Neuronal stem cell (in vitro differentiated cells): ENCODE data around the gene PRIM2.
"Not testable (repeated sequence)": the region's sequence is repeated elsewhere in the genome, so short reads cannot be mapped to it uniquely, and the experiment has no call there.

Source experiments
- DNase-seq: peaks from one replicate; pipeline ENCODE4 v3.0.0-alpha.2; 2013; ENCODE audit warnings: low spot score
- H2AFZ ChIP-seq: one replicate; pipeline ENCODE4 v1.6.1; 2013; ENCODE audit warnings: mild to moderate bottlenecking, low read length, inconsistent platforms
- H2AK5ac ChIP-seq: 2 replicates; pipeline ENCODE4 v1.6.1; 2013; ENCODE audit warnings: low read depth, mild to moderate bottlenecking, inconsistent platforms, low read length, moderate library complexity, mixed read lengths
- H2BK120ac ChIP-seq: 2 replicates; pipeline ENCODE4 v1.6.1; 2013; ENCODE audit warnings: low read depth, mild to moderate bottlenecking, inconsistent platforms, low read length, moderate library complexity, mixed read lengths
- H2BK12ac ChIP-seq: one replicate; pipeline ENCODE4 v1.6.1; 2013; ENCODE audit warnings: low read length, inconsistent platforms
- H2BK15ac ChIP-seq: 2 replicates; pipeline ENCODE4 v1.6.1; 2013; ENCODE audit warnings: mild to moderate bottlenecking, low read length, inconsistent platforms, mixed read lengths
- H2BK5ac ChIP-seq: one replicate; pipeline ENCODE4 v1.6.1; 2013; ENCODE audit warnings: inconsistent platforms, mild to moderate bottlenecking, low read length, moderate library complexity
- H3K14ac ChIP-seq: one replicate; pipeline ENCODE4 v1.6.1; 2013; ENCODE audit warnings: low read length, inconsistent platforms
- H3K18ac ChIP-seq: 2 replicates; pipeline ENCODE4 v1.6.1; 2013; ENCODE audit warnings: low read length, inconsistent platforms
- H3K23ac ChIP-seq: 2 replicates; pipeline ENCODE4 v1.6.1; 2013; ENCODE audit warnings: low read depth, mild to moderate bottlenecking, mixed read lengths, low read length, inconsistent platforms; ENCODE audit not compliant: poor library complexity
- H3K27ac ChIP-seq: replicated peaks from 3 replicates; pipeline ENCODE4 v1.5.1; 2013; ENCODE audit warnings: low read length, inconsistent platforms
- H3K27me3 ChIP-seq, 3 experiments: 2 replicates each; pipeline ENCODE4 v1.6.1; 2013; ENCODE audit warnings: low read length in 3 of 3, mild to moderate bottlenecking in 2 of 3, inconsistent platforms in 1 of 3, low read depth in 1 of 3, mixed read lengths in 1 of 3, moderate library complexity in 1 of 3; ENCODE audit not compliant: control insufficient read depth in 3 of 3, insufficient read depth in 3 of 3
- H3K36me3 ChIP-seq, 2 donors: replicated peaks in 1 of 2; 2 replicates each; pipeline ENCODE4 v1.6.1; 2013; ENCODE audit warnings: low read length in 2 of 2; ENCODE audit not compliant: control insufficient read depth in 2 of 2, insufficient read depth in 2 of 2
- H3K4ac ChIP-seq: 2 replicates; pipeline ENCODE4 v1.6.1; 2013; ENCODE audit warnings: inconsistent platforms, mild to moderate bottlenecking, low read length, moderate library complexity
- H3K4me1 ChIP-seq, 2 donors: 1 replicate in 1 of 2; 2 replicates in 1 of 2; pipeline ENCODE4 v1.6.1; 2013; ENCODE audit warnings: low read length in 2 of 2, low read depth in 1 of 2; ENCODE audit not compliant: control insufficient read depth in 2 of 2, insufficient read depth in 1 of 2
- H3K4me2 ChIP-seq: one replicate; pipeline ENCODE4 v1.6.1; 2013; ENCODE audit warnings: mild to moderate bottlenecking, low read length, inconsistent platforms; ENCODE audit not compliant: insufficient read depth, poor library complexity, severe bottlenecking
- H3K4me3 ChIP-seq, 2 donors: 2 replicates each; pipeline ENCODE4 v1.5.1; 2013; ENCODE audit warnings: low read length in 2 of 2, mild to moderate bottlenecking in 2 of 2, inconsistent platforms in 1 of 2, moderate library complexity in 1 of 2
- H3K79me1 ChIP-seq: one replicate; pipeline ENCODE4 v1.6.1; 2013; ENCODE audit warnings: low read depth, mild to moderate bottlenecking, inconsistent platforms, low read length, moderate library complexity
- H3K9ac ChIP-seq: one replicate; pipeline ENCODE4 v1.6.1; 2013; ENCODE audit warnings: mild to moderate bottlenecking, low read depth, low read length, inconsistent platforms; ENCODE audit not compliant: poor library complexity
- H3K9me3 ChIP-seq, 2 donors: replicated peaks in 1 of 2; 2 replicates each; pipeline versions ENCODE3 to v1.6.1; 2013; ENCODE audit warnings: low read length in 2 of 2, mild to moderate bottlenecking in 2 of 2, inconsistent platforms in 1 of 2, low read depth in 1 of 2, mixed read lengths in 1 of 2, moderate library complexity in 1 of 2; ENCODE audit not compliant: control insufficient read depth in 2 of 2, insufficient read depth in 1 of 2
- H4K8ac ChIP-seq: one replicate; pipeline ENCODE4 v1.6.1; 2013; ENCODE audit warnings: low read depth, mild to moderate bottlenecking, inconsistent platforms, low read length, moderate library complexity
- H4K91ac ChIP-seq: one replicate; pipeline ENCODE4 v1.6.1; 2013; ENCODE audit warnings: low read length, low read depth, mild to moderate bottlenecking, inconsistent platforms; ENCODE audit not compliant: poor library complexity
- WGBS, 2 donors: extraction: QIAGEN DNeasy Blood & Tissue Kit; methylation state at CpG; one replicate each; pipeline ENCODE4 v1.1.7; 2013; ENCODE audit warnings: missing lambda C conversion rate in 2 of 2, mixed read lengths in 1 of 2; ENCODE audit not compliant: insufficient read length in 2 of 2, insufficient replicate concordance in 1 of 2; ENCODE audit errors: extremely low coverage in 2 of 2; 5-methylcytosine and 5-hydroxymethylcytosine counted together

PRIM2 gene

GRCh38 chr6:57631773-57632172 is 314.3 kb downstream of the PRIM2 start:
- not testable (repeated sequence) for H2BK120ac ChIP-seq, H3K4me2 ChIP-seq, H3K18ac ChIP-seq, H3K4me3 ChIP-seq, H3K14ac ChIP-seq, H4K8ac ChIP-seq, H3K27ac ChIP-seq, H3K4ac ChIP-seq, H3K9me3 ChIP-seq, H2BK5ac ChIP-seq, H3K27me3 ChIP-seq, H2BK15ac ChIP-seq, H3K4me1 ChIP-seq, H3K79me1 ChIP-seq, H4K91ac ChIP-seq, H2AFZ ChIP-seq, DNase-seq, H2AK5ac ChIP-seq, H3K9ac ChIP-seq, H3K36me3 ChIP-seq, H3K23ac ChIP-seq, H2BK12ac ChIP-seq
- no CpG with 5 or more reads among the region's 1 CpG for WGBS, 2 donors

DNA sequence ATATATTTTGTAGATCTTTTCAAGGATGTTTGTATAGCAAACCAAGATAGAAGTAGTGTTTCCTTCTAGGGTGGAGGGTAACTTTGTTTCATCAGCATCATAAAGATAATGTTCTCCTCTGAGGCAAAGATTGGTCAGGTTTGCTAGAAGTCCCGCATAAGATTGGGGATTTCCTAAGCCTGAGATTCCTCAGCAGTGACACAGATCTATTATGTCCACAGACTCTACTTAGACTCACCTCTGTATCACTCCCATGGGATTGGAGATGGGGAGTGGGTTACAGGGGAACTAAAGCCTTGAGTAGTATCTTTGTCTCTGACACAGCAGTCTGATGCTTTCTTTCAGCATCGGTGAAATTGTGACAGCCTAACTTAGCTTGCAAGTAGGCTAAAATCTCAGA is 341.1 kb downstream of the PRIM2 start:
- no CpG with 5 or more reads among the region's 2 CpGs for WGBS, 2 donors
- H3K27ac ChIP-seq, H2BK5ac ChIP-seq, H2BK12ac ChIP-seq, H3K9ac ChIP-seq, DNase-seq, H2AFZ ChIP-seq, H3K18ac ChIP-seq, H3K36me3 ChIP-seq, H3K4me2 ChIP-seq, H3K4ac ChIP-seq, H3K14ac ChIP-seq, H4K8ac ChIP-seq, H3K79me1 ChIP-seq, H3K27me3 ChIP-seq, H3K4me1 ChIP-seq, H3K23ac ChIP-seq, H4K91ac ChIP-seq, H2BK15ac ChIP-seq, H3K9me3 ChIP-seq, H2BK120ac ChIP-seq, H3K4me3 ChIP-seq, H2AK5ac ChIP-seq: not testable (repeated sequence)

DNA sequence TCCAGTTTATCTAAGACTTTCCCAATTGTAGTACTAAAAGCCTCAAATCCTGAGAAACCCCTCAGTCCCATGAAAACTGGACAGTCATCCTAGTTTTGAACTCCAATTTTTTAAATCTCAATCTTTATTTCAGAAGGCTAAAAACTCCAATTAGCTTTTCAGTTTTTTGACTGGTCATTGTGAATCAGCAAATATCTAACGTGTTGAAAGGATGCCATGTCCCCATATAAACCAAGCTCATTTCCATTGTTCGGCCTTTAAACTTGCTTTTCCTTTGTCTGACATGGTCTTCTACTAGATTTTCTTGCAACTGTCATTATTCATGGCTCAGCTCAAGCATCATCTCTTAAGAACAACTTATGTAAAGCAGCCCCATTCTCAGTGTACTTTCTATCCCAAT is 342.4 kb downstream of the PRIM2 start:
- H3K4me2 ChIP-seq, H3K4me1 ChIP-seq, H3K27me3 ChIP-seq, H3K14ac ChIP-seq, H2BK12ac ChIP-seq, H3K4ac ChIP-seq, H3K79me1 ChIP-seq, H3K9ac ChIP-seq, H2BK15ac ChIP-seq, H2BK5ac ChIP-seq, H2AK5ac ChIP-seq, H4K91ac ChIP-seq, H3K18ac ChIP-seq, H3K23ac ChIP-seq, H3K36me3 ChIP-seq, H3K4me3 ChIP-seq, H3K9me3 ChIP-seq, H2AFZ ChIP-seq, DNase-seq, H3K27ac ChIP-seq, H2BK120ac ChIP-seq, H4K8ac ChIP-seq: not testable (repeated sequence)
- no CpG with 5 or more reads among the region's 2 CpGs for WGBS, 2 donors

GRCh38 chr6:57660940-57661339 is 343.5 kb downstream of the PRIM2 start:
- WGBS, 2 donors: no CpG with 5 or more reads among the region's 1 CpG
- H3K9ac ChIP-seq, DNase-seq, H3K27me3 ChIP-seq, H3K36me3 ChIP-seq, H3K4me1 ChIP-seq, H3K18ac ChIP-seq, H2AFZ ChIP-seq, H3K23ac ChIP-seq, H3K14ac ChIP-seq, H3K27ac ChIP-seq, H2BK120ac ChIP-seq, H4K91ac ChIP-seq, H2AK5ac ChIP-seq, H3K9me3 ChIP-seq, H3K79me1 ChIP-seq, H3K4me2 ChIP-seq, H2BK12ac ChIP-seq, H4K8ac ChIP-seq, H2BK5ac ChIP-seq, H3K4ac ChIP-seq, H3K4me3 ChIP-seq, H2BK15ac ChIP-seq: not testable (repeated sequence)
